HEK293 (cell line): ENCODE results near the gene ZNF782.

Source experiments
- CTCF ChIP-seq: fragments of 450-650 bp; formaldehyde crosslinking; IDR thresholded peaks from 2 replicates; pipeline ENCODE4 v1.5.1; 2016; ENCODE audit warnings: missing biosample characterization, missing genetic modification characterization
- REST ChIP-seq: fragments of 450-650 bp; formaldehyde crosslinking; IDR thresholded peaks from 2 replicates; pipeline ENCODE4 v1.5.1; 2016; ENCODE audit warnings: missing biosample characterization, missing genetic modification characterization
- SP2 ChIP-seq: fragments of 450-650 bp; formaldehyde crosslinking; IDR thresholded peaks from 2 replicates; pipeline ENCODE4 v1.5.1; 2016; ENCODE audit warnings: missing biosample characterization, missing genetic modification characterization
- ZNF19 ChIP-seq: fragments of 450-650 bp; formaldehyde crosslinking; IDR thresholded peaks from 2 replicates; pipeline ENCODE4; 2016; ENCODE audit warnings: missing biosample characterization, missing genetic modification characterization, low read depth
- ZNF518A ChIP-seq: fragments of 450-650 bp; formaldehyde crosslinking; conservative IDR thresholded peaks from 2 replicates; pipeline ENCODE4 v1.5.1; 2016; ENCODE audit warnings: low read depth, missing biosample characterization, missing genetic modification characterization
- ZNF530 ChIP-seq: fragments of 450-650 bp; formaldehyde crosslinking; IDR thresholded peaks from 2 replicates; pipeline ENCODE4 v1.5.1; 2016; ENCODE audit warnings: low read depth, missing biosample characterization, missing genetic modification characterization
- ZNF585B ChIP-seq: fragments of 450-650 bp; formaldehyde crosslinking; IDR thresholded peaks from 2 replicates; pipeline ENCODE4 v1.5.1; 2016; ENCODE audit warnings: missing biosample characterization, missing genetic modification characterization
- ZSCAN4 ChIP-seq: fragments of 450-650 bp; formaldehyde crosslinking; IDR thresholded peaks from 2 replicates; pipeline ENCODE4 v1.5.1; 2017; ENCODE audit warnings: missing biosample characterization, missing genetic modification characterization

GRCh38 chr9:96853781-96854650 lies at the start of gene ZNF782:
- TF ChIP-seq ZNF585B (tag by site-specific recombination) (no peak), ZNF518A (tag by site-specific recombination) (no peak), ZNF530 (tag by site-specific recombination) (no peak), REST (no peak), CTCF (tag by site-specific recombination) (0 out of 2 replicates have a peak, but pooled peaks have one; percentile 16), ZNF19 (tag by site-specific recombination) (no peak), SP2 (tag by site-specific recombination) (peak; percentile 83), ZSCAN4 (tag by site-specific recombination) (no peak)
